ENCODE measurements around the gene CUX1. TPM values are rescaled to one million over a fixed set of nuclear protein-coding genes. Genes with fewer than 3 reads are reported as not detected.

The CUX1 gene
- total and polyA plus RNA-seq, 2 of the 13 experiments (the other 11 are each of a cell fraction or from before 2014, with no cell fraction given), result 13.7 to 14.9 TPM

- Histone ChIP-seq H2AFZ (ENCODE audit: low read length) (no peak overlapping the region), H3K4me2 (ENCODE audit: low read depth, low read length) (no peak overlapping the region), H4K20me1 (ENCODE audit: insufficient read depth, low read length) (no peaks in the 10 kb centered on the region), H3K9ac (ENCODE audit: insufficient read depth, low read depth, low read length) (no peak overlapping the region), H3K9me3 (ENCODE audit: low read length) (no peaks in the 10 kb centered on the region), H3K4me3 (replicated peaks in 1 of 3; ENCODE audit: insufficient read depth in 1 of 3, low read depth in 2 of 3, low read length in 3 of 3) (no peak overlapping the region), H3K36me3 (replicated peaks in 1 of 2; ENCODE audit: control insufficient read depth in 1 of 2, insufficient read depth in 2 of 2, low read length in 2 of 2) (peaks cover 12 to 60% of the 10 kb centered on the region in 2 experiments; a peak in 4 of 5 replicates), H3K27me3 (ENCODE audit: control insufficient read depth in 1 of 2, insufficient read depth in 2 of 2, low read length in 2 of 2) (no peaks in the 10 kb centered on the region), H3K79me2 (ENCODE audit: insufficient read depth, low read length) (no peaks in the 10 kb centered on the region), H3K4me1 (ENCODE audit: insufficient read depth, low read length) (no peaks in the 10 kb centered on the region), H3K27ac (ENCODE audit: extremely low read length, insufficient read depth, low read length) (no peak overlapping the region)
- TF ChIP-seq MLLT10 (CRISPR knock-in tag; IDR thresholded peaks at IDR 0.05) (no peak), MBD4 (IDR thresholded peaks at IDR 0.05; ENCODE audit: borderline replicate concordance, low read length) (no peak), HES4 (CRISPR knock-in tag; IDR thresholded peaks at IDR 0.05; ENCODE audit: borderline replicate concordance) (no peak), FOXC1 (CRISPR knock-in tag; IDR thresholded peaks at IDR 0.05; ENCODE audit: borderline replicate concordance) (no peak), ZSCAN12 (CRISPR knock-in tag; IDR thresholded peaks at IDR 0.05) (no peak)
- TF ChIP-seq, protein P1, sequence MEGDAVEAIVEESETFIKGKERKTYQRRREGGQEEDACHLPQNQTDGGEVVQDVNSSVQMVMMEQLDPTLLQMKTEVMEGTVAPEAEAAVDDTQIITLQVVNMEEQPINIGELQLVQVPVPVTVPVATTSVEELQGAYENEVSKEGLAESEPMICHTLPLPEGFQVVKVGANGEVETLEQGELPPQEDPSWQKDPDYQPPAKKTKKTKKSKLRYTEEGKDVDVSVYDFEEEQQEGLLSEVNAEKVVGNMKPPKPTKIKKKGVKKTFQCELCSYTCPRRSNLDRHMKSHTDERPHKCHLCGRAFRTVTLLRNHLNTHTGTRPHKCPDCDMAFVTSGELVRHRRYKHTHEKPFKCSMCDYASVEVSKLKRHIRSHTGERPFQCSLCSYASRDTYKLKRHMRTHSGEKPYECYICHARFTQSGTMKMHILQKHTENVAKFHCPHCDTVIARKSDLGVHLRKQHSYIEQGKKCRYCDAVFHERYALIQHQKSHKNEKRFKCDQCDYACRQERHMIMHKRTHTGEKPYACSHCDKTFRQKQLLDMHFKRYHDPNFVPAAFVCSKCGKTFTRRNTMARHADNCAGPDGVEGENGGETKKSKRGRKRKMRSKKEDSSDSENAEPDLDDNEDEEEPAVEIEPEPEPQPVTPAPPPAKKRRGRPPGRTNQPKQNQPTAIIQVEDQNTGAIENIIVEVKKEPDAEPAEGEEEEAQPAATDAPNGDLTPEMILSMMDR (CRISPR knock-in tag; IDR thresholded peaks at IDR 0.05), result no peak
- POLR2A ChIA-PET, result no interaction called here
- intact Hi-C loops (cut with micrococcal nuclease; ENCODE audit: unreplicated experiment) (no loop called here), in situ Hi-C loops (cut with HindIII; ENCODE audit: extremely low pct_ligation_motif_present, low pct_unique_long_range_greater_than_20kb) (no loop called here)
- DNase-seq (ENCODE audit: low spot score) (no peak), FAIRE-seq (no peak), ATAC-seq (no peak)
- WGBS (ENCODE audit: low lambda C conversion rate), result 88% methylated on average over 5 of the region's 5 CpGs
- CTCF ChIA-PET (ENCODE audit: low intra/inter-chr PET ratio, low total read pairs), result no interaction called here
- BruUV-seq (replicated peaks), result no TSS peak
These were observed 286.8 kb downstream of the CUX1 start for GRCh38 chr7:102104245-102104644.

GRCh38 chr7:102106625-102107024 lies 289.2 kb downstream of the CUX1 start:
- Histone ChIP-seq H3K4me1 (ENCODE audit: insufficient read depth, low read length) (no peaks in the 10 kb centered on the region), H3K36me3 (replicated peaks in 1 of 2; ENCODE audit: control insufficient read depth in 1 of 2, insufficient read depth in 2 of 2, low read length in 2 of 2) (peaks cover 9 to 60% of the 10 kb centered on the region in 2 experiments; a peak in 3 of 5 replicates), H4K20me1 (ENCODE audit: insufficient read depth, low read length) (no peaks in the 10 kb centered on the region), H3K4me3 (replicated peaks in 1 of 3; ENCODE audit: insufficient read depth in 1 of 3, low read depth in 2 of 3, low read length in 3 of 3) (no peak overlapping the region), H3K9me3 (ENCODE audit: low read length) (no peaks in the 10 kb centered on the region), H3K4me2 (ENCODE audit: low read depth, low read length) (no peak overlapping the region), H2AFZ (ENCODE audit: low read length) (no peak overlapping the region), H3K27ac (ENCODE audit: extremely low read length, insufficient read depth, low read length) (no peak overlapping the region), H3K9ac (ENCODE audit: insufficient read depth, low read depth, low read length) (no peak overlapping the region), H3K79me2 (ENCODE audit: insufficient read depth, low read length) (no peaks in the 10 kb centered on the region), H3K27me3 (ENCODE audit: control insufficient read depth in 1 of 2, insufficient read depth in 2 of 2, low read length in 2 of 2) (no peaks in the 10 kb centered on the region)
- in situ Hi-C loops (cut with HindIII; ENCODE audit: extremely low pct_ligation_motif_present, low pct_unique_long_range_greater_than_20kb), result no loop called here
- WGBS (ENCODE audit: low lambda C conversion rate), result 100% methylated on average over 5 of the region's 5 CpGs
- ChIA-PET CTCF (ENCODE audit: low intra/inter-chr PET ratio, low total read pairs) (no interaction called here), POLR2A (no interaction called here)
- DNase-seq (ENCODE audit: low spot score) (no peak), FAIRE-seq (no peak), ATAC-seq (no peak)
- no TSS peak for BruUV-seq (replicated peaks)
- intact Hi-C loops (cut with micrococcal nuclease; ENCODE audit: unreplicated experiment), result no loop called here
- TF ChIP-seq RNF219 (CRISPR knock-in tag; IDR thresholded peaks at IDR 0.05) (no peak), HDAC2 (CRISPR knock-in tag; IDR thresholded peaks at IDR 0.05) (no peak), MAFG (CRISPR knock-in tag; IDR thresholded peaks at IDR 0.05) (no peak), SP5 (CRISPR knock-in tag; IDR thresholded peaks at IDR 0.05; ENCODE audit: borderline replicate concordance, low read depth) (no peak), HOXA5 (CRISPR knock-in tag; IDR thresholded peaks at IDR 0.05) (no peak), ZNF883 (CRISPR knock-in tag; IDR thresholded peaks at IDR 0.05; ENCODE audit: not compliant biosample characterization) (no peak)
- TF ChIP-seq, protein P2, sequence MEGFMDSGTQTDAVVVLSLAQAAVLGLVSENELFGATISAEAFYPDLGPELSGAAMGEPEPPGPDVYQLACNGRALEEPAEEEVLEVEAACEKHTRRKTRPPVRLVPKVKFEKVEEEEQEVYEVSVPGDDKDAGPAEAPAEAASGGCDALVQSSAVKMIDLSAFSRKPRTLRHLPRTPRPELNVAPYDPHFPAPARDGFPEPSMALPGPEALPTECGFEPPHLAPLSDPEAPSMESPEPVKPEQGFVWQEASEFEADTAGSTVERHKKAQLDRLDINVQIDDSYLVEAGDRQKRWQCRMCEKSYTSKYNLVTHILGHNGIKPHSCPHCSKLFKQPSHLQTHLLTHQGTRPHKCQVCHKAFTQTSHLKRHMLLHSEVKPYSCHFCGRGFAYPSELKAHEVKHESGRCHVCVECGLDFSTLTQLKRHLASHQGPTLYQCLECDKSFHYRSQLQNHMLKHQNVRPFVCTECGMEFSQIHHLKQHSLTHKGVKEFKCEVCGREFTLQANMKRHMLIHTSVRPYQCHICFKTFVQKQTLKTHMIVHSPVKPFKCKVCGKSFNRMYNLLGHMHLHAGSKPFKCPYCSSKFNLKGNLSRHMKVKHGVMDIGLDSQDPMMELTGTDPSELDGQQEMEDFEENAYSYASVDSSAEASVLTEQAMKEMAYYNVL (CRISPR knock-in tag; IDR thresholded peaks at IDR 0.05; ENCODE audit: borderline replicate concordance), result no peak
